Neuronal stem cell (in vitro differentiated cells): ENCODE measurements around the gene NPM1.
A peak's percentile ranks its signal among the peaks of the same experiment; 100 is the strongest.

Source experiments
- DNase-seq: peaks from one replicate; pipeline ENCODE4 v3.0.0-alpha.2; 2013; ENCODE audit warnings: low spot score
- H2AFZ ChIP-seq: one replicate; pipeline ENCODE4 v1.6.1; 2013; ENCODE audit warnings: mild to moderate bottlenecking, low read length, inconsistent platforms
- H2AK5ac ChIP-seq: 2 replicates; pipeline ENCODE4 v1.6.1; 2013; ENCODE audit warnings: low read depth, mild to moderate bottlenecking, inconsistent platforms, low read length, moderate library complexity, mixed read lengths
- H2BK120ac ChIP-seq: 2 replicates; pipeline ENCODE4 v1.6.1; 2013; ENCODE audit warnings: low read depth, mild to moderate bottlenecking, inconsistent platforms, low read length, moderate library complexity, mixed read lengths
- H2BK12ac ChIP-seq: one replicate; pipeline ENCODE4 v1.6.1; 2013; ENCODE audit warnings: low read length, inconsistent platforms
- H2BK15ac ChIP-seq: 2 replicates; pipeline ENCODE4 v1.6.1; 2013; ENCODE audit warnings: mild to moderate bottlenecking, low read length, inconsistent platforms, mixed read lengths
- H2BK5ac ChIP-seq: one replicate; pipeline ENCODE4 v1.6.1; 2013; ENCODE audit warnings: inconsistent platforms, mild to moderate bottlenecking, low read length, moderate library complexity
- H3K14ac ChIP-seq: one replicate; pipeline ENCODE4 v1.6.1; 2013; ENCODE audit warnings: low read length, inconsistent platforms
- H3K18ac ChIP-seq: 2 replicates; pipeline ENCODE4 v1.6.1; 2013; ENCODE audit warnings: low read length, inconsistent platforms
- H3K23ac ChIP-seq: 2 replicates; pipeline ENCODE4 v1.6.1; 2013; ENCODE audit warnings: low read depth, mild to moderate bottlenecking, mixed read lengths, low read length, inconsistent platforms; ENCODE audit not compliant: poor library complexity
- H3K27ac ChIP-seq: replicated peaks from 3 replicates; pipeline ENCODE4 v1.5.1; 2013; ENCODE audit warnings: low read length, inconsistent platforms
- H3K27me3 ChIP-seq, 3 experiments: 2 replicates each; pipeline ENCODE4 v1.6.1; 2013; ENCODE audit warnings: low read length in 3 of 3, mild to moderate bottlenecking in 2 of 3, inconsistent platforms in 1 of 3, low read depth in 1 of 3, mixed read lengths in 1 of 3, moderate library complexity in 1 of 3; ENCODE audit not compliant: control insufficient read depth in 3 of 3, insufficient read depth in 3 of 3
- H3K36me3 ChIP-seq, 2 donors: replicated peaks in 1 of 2; 2 replicates each; pipeline ENCODE4 v1.6.1; 2013; ENCODE audit warnings: low read length in 2 of 2; ENCODE audit not compliant: control insufficient read depth in 2 of 2, insufficient read depth in 2 of 2
- H3K4ac ChIP-seq: 2 replicates; pipeline ENCODE4 v1.6.1; 2013; ENCODE audit warnings: inconsistent platforms, mild to moderate bottlenecking, low read length, moderate library complexity
- H3K4me1 ChIP-seq, 2 donors: 1 replicate in 1 of 2; 2 replicates in 1 of 2; pipeline ENCODE4 v1.6.1; 2013; ENCODE audit warnings: low read length in 2 of 2, low read depth in 1 of 2; ENCODE audit not compliant: control insufficient read depth in 2 of 2, insufficient read depth in 1 of 2
- H3K4me2 ChIP-seq: one replicate; pipeline ENCODE4 v1.6.1; 2013; ENCODE audit warnings: mild to moderate bottlenecking, low read length, inconsistent platforms; ENCODE audit not compliant: insufficient read depth, poor library complexity, severe bottlenecking
- H3K4me3 ChIP-seq, 2 donors: 2 replicates each; pipeline ENCODE4 v1.5.1; 2013; ENCODE audit warnings: low read length in 2 of 2, mild to moderate bottlenecking in 2 of 2, inconsistent platforms in 1 of 2, moderate library complexity in 1 of 2
- H3K79me1 ChIP-seq: one replicate; pipeline ENCODE4 v1.6.1; 2013; ENCODE audit warnings: low read depth, mild to moderate bottlenecking, inconsistent platforms, low read length, moderate library complexity
- H3K9ac ChIP-seq: one replicate; pipeline ENCODE4 v1.6.1; 2013; ENCODE audit warnings: mild to moderate bottlenecking, low read depth, low read length, inconsistent platforms; ENCODE audit not compliant: poor library complexity
- H3K9me3 ChIP-seq, 2 donors: replicated peaks in 1 of 2; 2 replicates each; pipeline versions ENCODE3 to v1.6.1; 2013; ENCODE audit warnings: low read length in 2 of 2, mild to moderate bottlenecking in 2 of 2, inconsistent platforms in 1 of 2, low read depth in 1 of 2, mixed read lengths in 1 of 2, moderate library complexity in 1 of 2; ENCODE audit not compliant: control insufficient read depth in 2 of 2, insufficient read depth in 1 of 2
- H4K8ac ChIP-seq: one replicate; pipeline ENCODE4 v1.6.1; 2013; ENCODE audit warnings: low read depth, mild to moderate bottlenecking, inconsistent platforms, low read length, moderate library complexity
- H4K91ac ChIP-seq: one replicate; pipeline ENCODE4 v1.6.1; 2013; ENCODE audit warnings: low read length, low read depth, mild to moderate bottlenecking, inconsistent platforms; ENCODE audit not compliant: poor library complexity
- WGBS, 2 donors: extraction: QIAGEN DNeasy Blood & Tissue Kit; methylation state at CpG; one replicate each; pipeline ENCODE4 v1.1.7; 2013; ENCODE audit warnings: missing lambda C conversion rate in 2 of 2, mixed read lengths in 1 of 2; ENCODE audit not compliant: insufficient read length in 2 of 2, insufficient replicate concordance in 1 of 2; ENCODE audit errors: extremely low coverage in 2 of 2; 5-methylcytosine and 5-hydroxymethylcytosine counted together

NPM1 gene

DNA sequence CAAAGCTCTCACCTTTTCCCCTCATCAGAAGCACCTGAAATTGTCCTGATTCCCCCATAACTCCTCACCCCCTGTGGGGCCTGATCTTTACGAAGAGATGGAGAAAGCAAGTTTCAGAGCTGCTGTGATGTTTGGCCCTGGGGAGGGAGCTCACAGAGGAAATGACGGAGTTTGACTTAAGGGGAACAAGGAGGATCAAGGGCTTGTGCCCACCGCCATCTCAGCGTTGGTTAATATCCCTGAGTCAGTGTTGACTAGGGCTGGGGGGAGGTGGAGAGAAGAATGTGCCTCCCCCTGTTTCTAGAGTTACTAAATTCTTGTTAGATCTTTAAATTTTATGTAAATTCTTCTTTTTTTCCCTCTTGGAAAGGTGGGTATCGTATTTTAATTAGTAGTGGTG is 59.6 kb downstream of the NPM1 start:
- Histone ChIP-seq H3K23ac (no peak overlapping the region), H2BK12ac (no peak overlapping the region), H2AFZ (no peak overlapping the region), H3K9me3 (no peaks in the 10 kb centered on the region), H2AK5ac (no peak overlapping the region), H4K8ac (no peak overlapping the region), H3K36me3 (no peaks in the 10 kb centered on the region), H4K91ac (no peak overlapping the region), H2BK5ac (no peak overlapping the region), H3K18ac (peak overlapping the region; percentile 81), H2BK15ac (no peak overlapping the region), H3K4me3 (no peak overlapping the region), H3K4me1 (peaks cover 0 to 11% of the 10 kb centered on the region in 2 donors), H2BK120ac (no peak overlapping the region), H3K27ac (no peak overlapping the region), H3K4ac (no peak overlapping the region), H3K79me1 (no peaks in the 10 kb centered on the region), H3K4me2 (no peak overlapping the region), H3K27me3 (peaks cover 0 to 4% (median 0%) of the 10 kb centered on the region in 3 experiments), H3K14ac (no peak overlapping the region), H3K9ac (no peak overlapping the region)
- no peak for DNase-seq
- no CpG with 5 or more reads among the region's 5 CpGs for WGBS, 2 donors

DNA sequence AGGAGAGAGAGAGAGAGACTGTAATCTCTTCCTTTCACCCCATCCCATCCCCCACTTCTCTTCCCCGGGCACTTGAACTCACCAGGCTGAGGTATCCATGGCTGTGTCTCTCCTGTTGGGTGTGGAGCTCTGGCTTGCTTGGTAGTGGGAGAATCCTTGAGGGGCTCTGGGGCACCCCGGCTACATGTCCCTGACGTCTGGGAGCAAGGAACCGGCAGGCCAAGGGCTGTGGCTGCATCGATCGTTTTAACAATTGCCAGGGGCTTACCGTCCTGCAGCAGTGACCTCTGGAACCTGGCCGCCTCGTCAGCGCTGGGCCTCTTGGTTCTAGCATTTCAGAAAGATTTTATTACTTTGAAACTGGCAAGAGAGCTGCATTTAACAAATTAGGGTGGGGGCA is 61.8 kb downstream of the NPM1 start:
- H4K8ac ChIP-seq, result no peak overlapping the region
- H3K4me1 ChIP-seq, result peaks cover 0 to 7% of the 10 kb centered on the region in 2 donors
- no peak overlapping the region for H3K4me2 ChIP-seq
- H3K18ac ChIP-seq, result peak overlapping the region; percentile 16
- no peak overlapping the region for H2BK12ac ChIP-seq
- H3K4ac ChIP-seq, result no peak overlapping the region
- no peaks in the 10 kb centered on the region for H3K9me3 ChIP-seq
- no peak for DNase-seq
- no peaks in the 10 kb centered on the region for H3K79me1 ChIP-seq
- H3K27me3 ChIP-seq, result peaks cover 0 to 7% (median 0%) of the 10 kb centered on the region in 3 experiments
- no peak overlapping the region for H3K27ac ChIP-seq
- H3K9ac ChIP-seq, result no peak overlapping the region
- H4K91ac ChIP-seq, result no peak overlapping the region
- no CpG with 5 or more reads among the region's 10 CpGs for WGBS, 2 donors
- H3K14ac ChIP-seq, result no peak overlapping the region
- no peak overlapping the region for H2BK5ac ChIP-seq
- H2BK15ac ChIP-seq, result no peak overlapping the region
- no peak overlapping the region for H2BK120ac ChIP-seq
- no peak overlapping the region for H2AFZ ChIP-seq
- no peak overlapping the region for H3K4me3 ChIP-seq
- H3K36me3 ChIP-seq, result no peaks in the 10 kb centered on the region
- H2AK5ac ChIP-seq, result no peak overlapping the region
- H3K23ac ChIP-seq, result no peak overlapping the region

GRCh38 chr5:171450423-171451331 is 63.0 kb downstream of the NPM1 start:
- peak overlapping the region; percentile 28 for H3K14ac ChIP-seq
- H2AK5ac ChIP-seq, result peak overlapping the region; percentile 85
- H4K91ac ChIP-seq, result no peak overlapping the region
- H3K18ac ChIP-seq, result peak overlapping the region; percentile 96
- H2AFZ ChIP-seq, result no peak overlapping the region
- no peak overlapping the region for H2BK5ac ChIP-seq
- peak overlapping the region; percentile 55 for H3K4me2 ChIP-seq
- H3K4ac ChIP-seq, result no peak overlapping the region
- H2BK12ac ChIP-seq, result no peak overlapping the region
- no peak overlapping the region for H4K8ac ChIP-seq
- H3K79me1 ChIP-seq, result no peaks in the 10 kb centered on the region
- H3K36me3 ChIP-seq, result no peaks in the 10 kb centered on the region
- H2BK15ac ChIP-seq, result peak overlapping the region; percentile 71
- H3K23ac ChIP-seq, result no peak overlapping the region
- peaks cover 0 to 7% of the 10 kb centered on the region in 2 donors for H3K4me1 ChIP-seq
- no peak overlapping the region for H3K27ac ChIP-seq
- no CpG with 5 or more reads among the region's 88 CpGs for WGBS, 2 donors
- H3K4me3 ChIP-seq, result peak overlapping the region in 1 of 2 donors; percentile 66
- H3K27me3 ChIP-seq, result peaks cover 0 to 7% (median 0%) of the 10 kb centered on the region in 3 experiments
- no peaks in the 10 kb centered on the region for H3K9me3 ChIP-seq
- no peak overlapping the region for H2BK120ac ChIP-seq
- peak; percentile 39 for DNase-seq
- peak overlapping the region; percentile 85 for H3K9ac ChIP-seq

GRCh38 chr5:171451421-171451820 is 63.8 kb downstream of the NPM1 start:
- no peak overlapping the region for H2BK5ac ChIP-seq
- no peaks in the 10 kb centered on the region for H3K36me3 ChIP-seq
- peak overlapping the region; percentile 23 for H3K4ac ChIP-seq
- H3K14ac ChIP-seq, result peak overlapping the region; percentile 28
- H3K4me3 ChIP-seq, result no peak overlapping the region
- H2BK15ac ChIP-seq, result peak overlapping the region; percentile 71
- H3K79me1 ChIP-seq, result no peaks in the 10 kb centered on the region
- H3K9me3 ChIP-seq, result no peaks in the 10 kb centered on the region
- H3K27me3 ChIP-seq, result peaks cover 0 to 7% (median 0%) of the 10 kb centered on the region in 3 experiments
- H4K91ac ChIP-seq, result no peak overlapping the region
- H3K4me2 ChIP-seq, result peak overlapping the region; percentile 55
- no peak overlapping the region for H3K27ac ChIP-seq
- no peak overlapping the region for H2AFZ ChIP-seq
- no peak for DNase-seq
- peak overlapping the region; percentile 93 for H3K18ac ChIP-seq
- peaks cover 0 to 7% of the 10 kb centered on the region in 2 donors for H3K4me1 ChIP-seq
- WGBS, 2 donors, result no CpG with 5 or more reads among the region's 17 CpGs
- H2BK12ac ChIP-seq, result peak overlapping the region; percentile 64
- H3K9ac ChIP-seq, result no peak overlapping the region
- H2BK120ac ChIP-seq, result no peak overlapping the region
- no peak overlapping the region for H4K8ac ChIP-seq
- peak overlapping the region; percentile 85 for H2AK5ac ChIP-seq
- no peak overlapping the region for H3K23ac ChIP-seq
